H1 (cell line): ENCODE results near the gene FUT2.

Source experiments
- FOSL1 ChIP-seq: IDR thresholded peaks from 2 replicates; pipeline ENCODE4 v1.6.1; 2011; ENCODE audit warnings: mild to moderate bottlenecking, low read depth, low read length, moderate library complexity; ENCODE audit not compliant: insufficient read depth
- HDAC6 ChIP-seq: IDR thresholded peaks from one replicate; pipeline ENCODE4 v1.7.1; 2012; ENCODE audit warnings: low read depth, mild to moderate bottlenecking, inconsistent platforms, low read length, moderate library complexity
- JUND ChIP-seq: IDR thresholded peaks from 2 replicates; pipeline ENCODE4 v1.6.1; 2011; ENCODE audit warnings: mild to moderate bottlenecking, improper control_type of control experiment, low read length
- PHF8 ChIP-seq: fragments of 200-600 bp; sonication (generic); conservative IDR thresholded peaks from 2 replicates; pipeline ENCODE4 v1.7.1; 2012; ENCODE audit warnings: low read depth, mild to moderate bottlenecking, inconsistent platforms, low read length, moderate library complexity
- SP4 ChIP-seq: IDR thresholded peaks from 2 replicates; pipeline ENCODE4 v1.6.1; 2012; ENCODE audit warnings: low read length, inconsistent platforms
- TF ChIP-seq, protein P1 (sequence below), 3 experiments: IDR thresholded peaks; 1 replicate in 2 of 3; 2 replicates in 1 of 3; pipeline versions ENCODE4 v1.5.1 to v1.6.1; 2011; ENCODE audit warnings: low read length in 3 of 3, mild to moderate bottlenecking in 3 of 3, inconsistent platforms in 2 of 3, low read depth in 1 of 3, moderate library complexity in 1 of 3; ENCODE audit not compliant: insufficient read depth in 1 of 3; ENCODE audit errors: control extremely low read depth in 1 of 3

GRCh38 chr19:48752496-48753365 is 57.0 kb downstream of the FUT2 start, which contains the start of gene FUT1:
- TF ChIP-seq PHF8 (peak; percentile 45; the same call in 1 of the 2 replicates), JUND (0 out of 2 replicates have a peak, but pooled peaks have one; percentile 30), SP4 (peak; percentile 60; the same call in 1 of the 2 replicates), FOSL1 (no peak), HDAC6 (no peak)
- TF ChIP-seq, protein P1, sequence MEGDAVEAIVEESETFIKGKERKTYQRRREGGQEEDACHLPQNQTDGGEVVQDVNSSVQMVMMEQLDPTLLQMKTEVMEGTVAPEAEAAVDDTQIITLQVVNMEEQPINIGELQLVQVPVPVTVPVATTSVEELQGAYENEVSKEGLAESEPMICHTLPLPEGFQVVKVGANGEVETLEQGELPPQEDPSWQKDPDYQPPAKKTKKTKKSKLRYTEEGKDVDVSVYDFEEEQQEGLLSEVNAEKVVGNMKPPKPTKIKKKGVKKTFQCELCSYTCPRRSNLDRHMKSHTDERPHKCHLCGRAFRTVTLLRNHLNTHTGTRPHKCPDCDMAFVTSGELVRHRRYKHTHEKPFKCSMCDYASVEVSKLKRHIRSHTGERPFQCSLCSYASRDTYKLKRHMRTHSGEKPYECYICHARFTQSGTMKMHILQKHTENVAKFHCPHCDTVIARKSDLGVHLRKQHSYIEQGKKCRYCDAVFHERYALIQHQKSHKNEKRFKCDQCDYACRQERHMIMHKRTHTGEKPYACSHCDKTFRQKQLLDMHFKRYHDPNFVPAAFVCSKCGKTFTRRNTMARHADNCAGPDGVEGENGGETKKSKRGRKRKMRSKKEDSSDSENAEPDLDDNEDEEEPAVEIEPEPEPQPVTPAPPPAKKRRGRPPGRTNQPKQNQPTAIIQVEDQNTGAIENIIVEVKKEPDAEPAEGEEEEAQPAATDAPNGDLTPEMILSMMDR (IDR thresholded peaks at IDR 0.05; ENCODE audit: control extremely low read depth in 1 of 3, insufficient read depth in 1 of 3, low read depth in 1 of 3, low read length in 3 of 3), result peak in 2 of 3 experiments; percentile 14 to 28; a peak in 2 of 4 replicates
